HEK293 (cell line): Measurements from ENCODE around the gene GTF2H2C.

ENCODE experiments used
- GLIS2 ChIP-seq: fragments of 450-650 bp; formaldehyde crosslinking; IDR thresholded peaks from 2 replicates; pipeline ENCODE4 v1.5.1; 2016; ENCODE audit warnings: missing biosample characterization, missing genetic modification characterization
- IKZF3 ChIP-seq: fragments of 450-650 bp; IDR thresholded peaks from 2 replicates; pipeline ENCODE4 v1.5.0; 2018; ENCODE audit warnings: missing biosample characterization, mild to moderate bottlenecking, missing genetic modification characterization, moderate library complexity
- KLF10 ChIP-seq: fragments of 450-650 bp; IDR thresholded peaks from 2 replicates; pipeline ENCODE4 v1.5.1; 2018; ENCODE audit warnings: missing biosample characterization, mild to moderate bottlenecking, missing genetic modification characterization
- KLF9 ChIP-seq: fragments of 450-650 bp; formaldehyde crosslinking; IDR thresholded peaks from 2 replicates; pipeline ENCODE4 v1.5.1; 2016; ENCODE audit warnings: missing biosample characterization, missing genetic modification characterization, low read depth
- SCRT2 ChIP-seq: fragments of 450-650 bp; formaldehyde crosslinking; IDR thresholded peaks from 2 replicates; pipeline ENCODE4 v1.5.1; 2016; ENCODE audit warnings: missing biosample characterization, missing genetic modification characterization
- SETDB1 ChIP-seq: IDR thresholded peaks from one replicate; pipeline ENCODE4 v1.6.1; 2017; ENCODE audit warnings: mild to moderate bottlenecking, low read length, moderate library complexity, mixed read lengths; ENCODE audit not compliant: insufficient read length
- SP3 ChIP-seq: fragments of 450-650 bp; formaldehyde crosslinking; IDR thresholded peaks from 2 replicates; pipeline ENCODE4 v1.5.1; 2016; ENCODE audit warnings: missing biosample characterization, missing genetic modification characterization
- SP7 ChIP-seq: fragments of 450-650 bp; formaldehyde crosslinking; IDR thresholded peaks from 2 replicates; pipeline ENCODE4 v1.5.1; 2016; ENCODE audit warnings: missing biosample characterization, missing genetic modification characterization
- ZBTB21 ChIP-seq: fragments of 450-650 bp; formaldehyde crosslinking; IDR thresholded peaks from 2 replicates; pipeline ENCODE4 v1.5.1; 2017; ENCODE audit warnings: missing biosample characterization, missing genetic modification characterization
- ZNF140 ChIP-seq: fragments of 450-650 bp; formaldehyde crosslinking; IDR thresholded peaks from 2 replicates; pipeline ENCODE4 v1.5.1; 2016; ENCODE audit warnings: missing biosample characterization, missing genetic modification characterization
- ZNF184 ChIP-seq: fragments of 450-650 bp; IDR thresholded peaks from 2 replicates; pipeline ENCODE4 v1.5.1; 2018; ENCODE audit warnings: missing biosample characterization, mild to moderate bottlenecking, missing genetic modification characterization
- ZNF2 ChIP-seq: fragments of 450-650 bp; formaldehyde crosslinking; IDR thresholded peaks from 2 replicates; pipeline ENCODE4 v1.5.1; 2016; ENCODE audit warnings: missing biosample characterization, missing genetic modification characterization
- ZNF221 ChIP-seq: fragments of 450-650 bp; formaldehyde crosslinking; IDR thresholded peaks from 2 replicates; pipeline ENCODE4 v1.5.1; 2017; ENCODE audit warnings: missing biosample characterization, missing genetic modification characterization, borderline replicate concordance
- ZNF223 ChIP-seq: fragments of 450-650 bp; formaldehyde crosslinking; IDR thresholded peaks from 2 replicates; pipeline ENCODE4 v1.5.1; 2016; ENCODE audit warnings: missing biosample characterization, missing genetic modification characterization
- ZNF239 ChIP-seq: fragments of 450-650 bp; formaldehyde crosslinking; IDR thresholded peaks from 2 replicates; pipeline ENCODE4 v1.5.1; 2016; ENCODE audit warnings: missing biosample characterization, missing genetic modification characterization
- ZNF24 ChIP-seq: fragments of 450-650 bp; formaldehyde crosslinking; IDR thresholded peaks from 2 replicates; pipeline ENCODE4 v1.5.1; 2016; ENCODE audit warnings: missing biosample characterization, missing genetic modification characterization
- ZNF394 ChIP-seq: fragments of 450-650 bp; formaldehyde crosslinking; IDR thresholded peaks from 2 replicates; pipeline ENCODE4 v1.5.1; 2016; ENCODE audit warnings: missing biosample characterization, missing genetic modification characterization, mild to moderate bottlenecking, moderate library complexity, borderline replicate concordance
- ZNF426 ChIP-seq: fragments of 450-650 bp; formaldehyde crosslinking; IDR thresholded peaks from 2 replicates; pipeline ENCODE4 v1.5.1; 2017; ENCODE audit warnings: missing biosample characterization, missing genetic modification characterization, mild to moderate bottlenecking, inconsistent platforms, moderate library complexity
- ZNF558 ChIP-seq: fragments of 450-650 bp; formaldehyde crosslinking; IDR thresholded peaks from 2 replicates; pipeline ENCODE4 v1.5.1; 2016; ENCODE audit warnings: missing biosample characterization, missing genetic modification characterization
- ZNF596 ChIP-seq: fragments of 450-650 bp; IDR thresholded peaks from 2 replicates; pipeline ENCODE4 v1.5.0; 2018; ENCODE audit warnings: missing biosample characterization, mild to moderate bottlenecking, missing genetic modification characterization, moderate library complexity
- ZNF621 ChIP-seq: fragments of 450-650 bp; formaldehyde crosslinking; IDR thresholded peaks from 2 replicates; pipeline ENCODE4 v1.5.1; 2017; ENCODE audit warnings: missing biosample characterization, missing genetic modification characterization
- ZNF624 ChIP-seq: fragments of 450-650 bp; formaldehyde crosslinking; IDR thresholded peaks from 2 replicates; pipeline ENCODE4 v1.5.1; 2017; ENCODE audit warnings: missing biosample characterization, missing genetic modification characterization
- ZNF791 ChIP-seq: fragments of 450-650 bp; formaldehyde crosslinking; IDR thresholded peaks from 2 replicates; pipeline ENCODE4 v1.5.1; 2016; ENCODE audit warnings: missing biosample characterization, missing genetic modification characterization
- ZNF792 ChIP-seq: fragments of 450-650 bp; formaldehyde crosslinking; IDR thresholded peaks from 2 replicates; pipeline ENCODE4 v1.5.1; 2016; ENCODE audit warnings: missing biosample characterization, missing genetic modification characterization
- ZSCAN16 ChIP-seq: fragments of 450-650 bp; formaldehyde crosslinking; IDR thresholded peaks from 2 replicates; pipeline ENCODE4 v1.5.1; 2016; ENCODE audit warnings: missing biosample characterization, missing genetic modification characterization
- ZXDB ChIP-seq: fragments of 450-650 bp; formaldehyde crosslinking; IDR thresholded peaks from 2 replicates; pipeline ENCODE4 v1.5.1; 2016; ENCODE audit warnings: missing biosample characterization, missing genetic modification characterization
- TF ChIP-seq, protein P1 (sequence below): fragments of 450-650 bp; formaldehyde crosslinking; IDR thresholded peaks from 2 replicates; pipeline ENCODE4 v1.5.1; 2016; ENCODE audit warnings: missing biosample characterization, missing genetic modification characterization
- TF ChIP-seq, protein P2 (sequence below): fragments of 450-650 bp; formaldehyde crosslinking; IDR thresholded peaks from 2 replicates; pipeline ENCODE4; 2016; ENCODE audit warnings: missing biosample characterization, missing genetic modification characterization
- TF ChIP-seq, protein P3 (sequence below): fragments of 450-650 bp; formaldehyde crosslinking; IDR thresholded peaks from 2 replicates; pipeline ENCODE4 v1.5.1; 2016; ENCODE audit warnings: missing biosample characterization, missing genetic modification characterization
- TF ChIP-seq, protein P4 (sequence below): fragments of 450-650 bp; formaldehyde crosslinking; IDR thresholded peaks from 2 replicates; pipeline ENCODE4 v1.5.1; 2017; ENCODE audit warnings: missing biosample characterization, missing genetic modification characterization
- TF ChIP-seq, protein P5 (sequence below): fragments of 450-650 bp; formaldehyde crosslinking; IDR thresholded peaks from 2 replicates; pipeline ENCODE4 v1.5.1; 2016; ENCODE audit warnings: missing biosample characterization, missing genetic modification characterization

Gene GTF2H2C

DNA sequence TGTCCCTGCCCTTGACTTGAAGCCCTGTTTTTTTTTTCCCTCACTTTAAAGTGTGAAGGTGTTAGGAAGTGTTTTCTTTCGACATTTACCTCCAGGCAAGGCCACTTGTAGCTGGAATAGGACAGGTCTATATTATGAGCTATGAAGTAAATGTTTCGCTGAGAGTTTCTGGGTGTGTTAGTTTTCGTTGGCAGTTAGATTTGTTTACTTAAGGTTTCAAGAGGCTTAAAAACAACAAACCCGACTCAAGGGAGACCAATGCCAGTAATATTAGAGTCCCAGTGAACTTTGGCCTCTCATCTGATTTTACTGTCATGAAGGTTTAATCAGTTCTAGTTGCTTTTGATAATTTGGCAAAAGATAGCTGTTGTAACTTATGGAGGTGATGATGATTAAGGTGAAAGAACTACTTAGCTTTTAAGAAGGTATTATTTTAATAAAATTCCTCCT lies 42.2 kb upstream of the GTF2H2C start (continued):
- TF ChIP-seq ZNF221 (no peak), KLF10 (peak; percentile 93), ZXDB (tag by site-specific recombination) (peak; percentile 93), ZNF426 (tag by site-specific recombination) (no peak), ZNF394 (tag by site-specific recombination) (peak; percentile 49; the same call in 1 of the 2 replicates), SCRT2 (tag by site-specific recombination) (peak; percentile 97), ZNF2 (tag by site-specific recombination) (0 out of 2 replicates have a peak, but pooled peaks have one; percentile 75), IKZF3 (tag by site-specific recombination) (peak; percentile 90), ZNF792 (tag by site-specific recombination) (no peak), ZNF596 (peak; percentile 64; the same call in 1 of the 2 replicates), ZNF791 (tag by site-specific recombination) (no peak), KLF9 (tag by site-specific recombination) (peak; percentile 35; the same call in 1 of the 2 replicates), ZNF140 (tag by site-specific recombination) (no peak), GLIS2 (tag by site-specific recombination) (no peak), ZNF184 (tag by site-specific recombination) (peak; percentile 61; the same call in 1 of the 2 replicates), ZNF24 (tag by site-specific recombination) (peak; percentile 90), SETDB1 (no peak), ZNF223 (tag by site-specific recombination) (no peak), SP7 (peak; percentile 90), ZNF558 (0 out of 2 replicates have a peak, but pooled peaks have one; percentile 34), ZNF621 (no peak), SP3 (tag by site-specific recombination) (no peak), ZSCAN16 (tag by site-specific recombination) (no peak), ZNF624 (no peak), ZNF239 (tag by site-specific recombination) (no peak), ZBTB21 (tag by site-specific recombination) (0 out of 2 replicates have a peak, but pooled peaks have one; percentile 9)
- TF ChIP-seq, protein P1, sequence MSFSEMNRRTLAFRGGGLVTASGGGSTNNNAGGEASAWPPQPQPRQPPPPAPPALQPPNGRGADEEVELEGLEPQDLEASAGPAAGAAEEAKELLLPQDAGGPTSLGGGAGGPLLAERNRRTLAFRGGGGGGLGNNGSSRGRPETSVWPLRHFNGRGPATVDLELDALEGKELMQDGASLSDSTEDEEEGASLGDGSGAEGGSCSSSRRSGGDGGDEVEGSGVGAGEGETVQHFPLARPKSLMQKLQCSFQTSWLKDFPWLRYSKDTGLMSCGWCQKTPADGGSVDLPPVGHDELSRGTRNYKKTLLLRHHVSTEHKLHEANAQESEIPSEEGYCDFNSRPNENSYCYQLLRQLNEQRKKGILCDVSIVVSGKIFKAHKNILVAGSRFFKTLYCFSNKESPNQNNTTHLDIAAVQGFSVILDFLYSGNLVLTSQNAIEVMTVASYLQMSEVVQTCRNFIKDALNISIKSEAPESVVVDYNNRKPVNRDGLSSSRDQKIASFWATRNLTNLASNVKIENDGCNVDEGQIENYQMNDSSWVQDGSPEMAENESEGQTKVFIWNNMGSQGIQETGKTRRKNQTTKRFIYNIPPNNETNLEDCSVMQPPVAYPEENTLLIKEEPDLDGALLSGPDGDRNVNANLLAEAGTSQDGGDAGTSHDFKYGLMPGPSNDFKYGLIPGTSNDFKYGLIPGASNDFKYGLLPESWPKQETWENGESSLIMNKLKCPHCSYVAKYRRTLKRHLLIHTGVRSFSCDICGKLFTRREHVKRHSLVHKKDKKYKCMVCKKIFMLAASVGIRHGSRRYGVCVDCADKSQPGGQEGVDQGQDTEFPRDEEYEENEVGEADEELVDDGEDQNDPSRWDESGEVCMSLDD (tag by site-specific recombination) = no peak
- TF ChIP-seq, protein P2, sequence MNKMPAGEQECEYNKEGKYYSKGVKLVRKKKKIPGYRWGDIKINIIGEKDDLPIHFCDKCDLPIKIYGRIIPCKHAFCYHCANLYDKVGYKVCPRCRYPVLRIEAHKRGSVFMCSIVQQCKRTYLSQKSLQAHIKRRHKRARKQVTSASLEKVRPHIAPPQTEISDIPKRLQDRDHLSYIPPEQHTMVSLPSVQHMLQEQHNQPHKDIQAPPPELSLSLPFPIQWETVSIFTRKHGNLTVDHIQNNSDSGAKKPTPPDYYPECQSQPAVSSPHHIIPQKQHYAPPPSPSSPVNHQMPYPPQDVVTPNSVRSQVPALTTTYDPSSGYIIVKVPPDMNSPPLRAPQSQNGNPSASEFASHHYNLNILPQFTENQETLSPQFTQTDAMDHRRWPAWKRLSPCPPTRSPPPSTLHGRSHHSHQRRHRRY (tag by site-specific recombination) = no peak
- TF ChIP-seq, protein P3, sequence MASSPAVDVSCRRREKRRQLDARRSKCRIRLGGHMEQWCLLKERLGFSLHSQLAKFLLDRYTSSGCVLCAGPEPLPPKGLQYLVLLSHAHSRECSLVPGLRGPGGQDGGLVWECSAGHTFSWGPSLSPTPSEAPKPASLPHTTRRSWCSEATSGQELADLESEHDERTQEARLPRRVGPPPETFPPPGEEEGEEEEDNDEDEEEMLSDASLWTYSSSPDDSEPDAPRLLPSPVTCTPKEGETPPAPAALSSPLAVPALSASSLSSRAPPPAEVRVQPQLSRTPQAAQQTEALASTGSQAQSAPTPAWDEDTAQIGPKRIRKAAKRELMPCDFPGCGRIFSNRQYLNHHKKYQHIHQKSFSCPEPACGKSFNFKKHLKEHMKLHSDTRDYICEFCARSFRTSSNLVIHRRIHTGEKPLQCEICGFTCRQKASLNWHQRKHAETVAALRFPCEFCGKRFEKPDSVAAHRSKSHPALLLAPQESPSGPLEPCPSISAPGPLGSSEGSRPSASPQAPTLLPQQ (tag by site-specific recombination) = peak; percentile 61; the same call in 1 of the 2 replicates
- TF ChIP-seq, protein P4, sequence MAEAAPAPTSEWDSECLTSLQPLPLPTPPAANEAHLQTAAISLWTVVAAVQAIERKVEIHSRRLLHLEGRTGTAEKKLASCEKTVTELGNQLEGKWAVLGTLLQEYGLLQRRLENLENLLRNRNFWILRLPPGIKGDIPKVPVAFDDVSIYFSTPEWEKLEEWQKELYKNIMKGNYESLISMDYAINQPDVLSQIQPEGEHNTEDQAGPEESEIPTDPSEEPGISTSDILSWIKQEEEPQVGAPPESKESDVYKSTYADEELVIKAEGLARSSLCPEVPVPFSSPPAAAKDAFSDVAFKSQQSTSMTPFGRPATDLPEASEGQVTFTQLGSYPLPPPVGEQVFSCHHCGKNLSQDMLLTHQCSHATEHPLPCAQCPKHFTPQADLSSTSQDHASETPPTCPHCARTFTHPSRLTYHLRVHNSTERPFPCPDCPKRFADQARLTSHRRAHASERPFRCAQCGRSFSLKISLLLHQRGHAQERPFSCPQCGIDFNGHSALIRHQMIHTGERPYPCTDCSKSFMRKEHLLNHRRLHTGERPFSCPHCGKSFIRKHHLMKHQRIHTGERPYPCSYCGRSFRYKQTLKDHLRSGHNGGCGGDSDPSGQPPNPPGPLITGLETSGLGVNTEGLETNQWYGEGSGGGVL (tag by site-specific recombination) = peak; percentile 54; the same call in 1 of the 2 replicates
- TF ChIP-seq, protein P5, sequence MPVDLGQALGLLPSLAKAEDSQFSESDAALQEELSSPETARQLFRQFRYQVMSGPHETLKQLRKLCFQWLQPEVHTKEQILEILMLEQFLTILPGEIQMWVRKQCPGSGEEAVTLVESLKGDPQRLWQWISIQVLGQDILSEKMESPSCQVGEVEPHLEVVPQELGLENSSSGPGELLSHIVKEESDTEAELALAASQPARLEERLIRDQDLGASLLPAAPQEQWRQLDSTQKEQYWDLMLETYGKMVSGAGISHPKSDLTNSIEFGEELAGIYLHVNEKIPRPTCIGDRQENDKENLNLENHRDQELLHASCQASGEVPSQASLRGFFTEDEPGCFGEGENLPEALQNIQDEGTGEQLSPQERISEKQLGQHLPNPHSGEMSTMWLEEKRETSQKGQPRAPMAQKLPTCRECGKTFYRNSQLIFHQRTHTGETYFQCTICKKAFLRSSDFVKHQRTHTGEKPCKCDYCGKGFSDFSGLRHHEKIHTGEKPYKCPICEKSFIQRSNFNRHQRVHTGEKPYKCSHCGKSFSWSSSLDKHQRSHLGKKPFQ (tag by site-specific recombination) = peak; percentile 95
